ENCODE measurements around the gene NTMT1. TPM values are rescaled to one million over a fixed set of nuclear protein-coding genes. Genes with fewer than 3 reads are reported as not detected.

NTMT1 gene
- total RNA-seq, 2 donors from 2014 or later: 39.6 to 49.1 TPM

GRCh38 chr9:129585352-129585751, 40.6 kb upstream of the NTMT1 start:
- Histone ChIP-seq H3K27ac (ENCODE audit: low read depth, low read length) (no peak overlapping the region), H3K9me3 (ENCODE audit: control insufficient read depth, low read length) (no peaks in the 10 kb centered on the region), H3K27me3 (ENCODE audit: control insufficient read depth, insufficient read depth, low read length, poor library complexity, severe bottlenecking) (no peaks in the 10 kb centered on the region), H3K9ac (ENCODE audit: extremely low read depth, low read length, poor library complexity, severe bottlenecking) (no peak overlapping the region), H3K36me3 (ENCODE audit: control insufficient read depth, insufficient read depth, low read length) (no peaks in the 10 kb centered on the region), H3K4me3 (ENCODE audit: low read length) (no peak overlapping the region), H3K4me1 (ENCODE audit: control insufficient read depth, insufficient read depth, low read length) (no peaks in the 10 kb centered on the region)
- DNase-seq: no peak
- 88% methylated on average over 1 of the region's 1 CpG; no CpG with 5 or more reads in 1 of the 2 experiments for WGBS, 2 experiments (ENCODE audit: insufficient coverage in 1 of 2, insufficient read length in 1 of 2)
- no peak for TF ChIP-seq CTCF (conservative IDR thresholded peaks at IDR 0.05)
- Mint-ChIP-seq H3K9me3 (no peaks in the 10 kb centered on the region), H3K4me3 (no peak overlapping the region), H3K27me3 (ENCODE audit: insufficient read depth) (peaks cover 19% of the 10 kb centered on the region), H3K36me3 (ENCODE audit: low read depth) (no peaks in the 10 kb centered on the region), H3K27ac (no peak overlapping the region), H3K4me1 (peaks cover 15% of the 10 kb centered on the region)

GRCh38 chr9:129586245-129586644, 39.7 kb upstream of the NTMT1 start:
- H3K4me1 Mint-ChIP-seq: peaks cover 15% of the 10 kb centered on the region
- 100% methylated on average over 1 of the region's 1 CpG for WGBS, 2 experiments (ENCODE audit: insufficient coverage in 1 of 2, insufficient read length in 1 of 2)
- Histone ChIP-seq H3K9me3 (ENCODE audit: control insufficient read depth, low read length) (no peaks in the 10 kb centered on the region), H3K9ac (ENCODE audit: extremely low read depth, low read length, poor library complexity, severe bottlenecking) (no peak overlapping the region), H3K36me3 (ENCODE audit: control insufficient read depth, insufficient read depth, low read length) (no peaks in the 10 kb centered on the region), H3K4me3 (ENCODE audit: low read length) (no peak overlapping the region), H3K27ac (ENCODE audit: low read depth, low read length) (no peak overlapping the region), H3K27me3 (ENCODE audit: control insufficient read depth, insufficient read depth, low read length, poor library complexity, severe bottlenecking) (no peaks in the 10 kb centered on the region), H3K4me1 (ENCODE audit: control insufficient read depth, insufficient read depth, low read length) (no peaks in the 10 kb centered on the region)
- H3K36me3 Mint-ChIP-seq (ENCODE audit: low read depth): no peaks in the 10 kb centered on the region
- peaks cover 24% of the 10 kb centered on the region for H3K27me3 Mint-ChIP-seq (ENCODE audit: insufficient read depth)
- H3K27ac Mint-ChIP-seq: no peak overlapping the region
- TF ChIP-seq CTCF (conservative IDR thresholded peaks at IDR 0.05): no peak
- DNase-seq: no peak
- no peaks in the 10 kb centered on the region for H3K9me3 Mint-ChIP-seq
- H3K4me3 Mint-ChIP-seq: no peak overlapping the region

GRCh38 chr9:129586685-129587084, 39.3 kb upstream of the NTMT1 start:
- Histone ChIP-seq H3K4me3 (ENCODE audit: low read length) (no peak overlapping the region), H3K36me3 (ENCODE audit: control insufficient read depth, insufficient read depth, low read length) (no peaks in the 10 kb centered on the region), H3K4me1 (ENCODE audit: control insufficient read depth, insufficient read depth, low read length) (peaks cover under 1% of the 10 kb centered on the region), H3K9me3 (ENCODE audit: control insufficient read depth, low read length) (no peaks in the 10 kb centered on the region), H3K27ac (ENCODE audit: low read depth, low read length) (no peak overlapping the region), H3K27me3 (ENCODE audit: control insufficient read depth, insufficient read depth, low read length, poor library complexity, severe bottlenecking) (no peaks in the 10 kb centered on the region), H3K9ac (ENCODE audit: extremely low read depth, low read length, poor library complexity, severe bottlenecking) (no peak overlapping the region)
- no peak overlapping the region for H3K27ac Mint-ChIP-seq
- TF ChIP-seq CTCF (conservative IDR thresholded peaks at IDR 0.05): peak; percentile 33
- 78 to 90% methylated on average over 4 to 8 of the region's 8 CpGs for whole genome bisulfite sequencing, 2 experiments (ENCODE audit: insufficient coverage in 1 of 2, insufficient read length in 1 of 2)
- H3K36me3 Mint-ChIP-seq (ENCODE audit: low read depth): no peaks in the 10 kb centered on the region
- H3K9me3 Mint-ChIP-seq: no peaks in the 10 kb centered on the region
- no peak for DNase-seq
- H3K27me3 Mint-ChIP-seq (ENCODE audit: insufficient read depth): peaks cover 23% of the 10 kb centered on the region
- no peak overlapping the region for H3K4me3 Mint-ChIP-seq
- peaks cover 15% of the 10 kb centered on the region for H3K4me1 Mint-ChIP-seq
